ENCODE data around the gene EGFL6.

DNA sequence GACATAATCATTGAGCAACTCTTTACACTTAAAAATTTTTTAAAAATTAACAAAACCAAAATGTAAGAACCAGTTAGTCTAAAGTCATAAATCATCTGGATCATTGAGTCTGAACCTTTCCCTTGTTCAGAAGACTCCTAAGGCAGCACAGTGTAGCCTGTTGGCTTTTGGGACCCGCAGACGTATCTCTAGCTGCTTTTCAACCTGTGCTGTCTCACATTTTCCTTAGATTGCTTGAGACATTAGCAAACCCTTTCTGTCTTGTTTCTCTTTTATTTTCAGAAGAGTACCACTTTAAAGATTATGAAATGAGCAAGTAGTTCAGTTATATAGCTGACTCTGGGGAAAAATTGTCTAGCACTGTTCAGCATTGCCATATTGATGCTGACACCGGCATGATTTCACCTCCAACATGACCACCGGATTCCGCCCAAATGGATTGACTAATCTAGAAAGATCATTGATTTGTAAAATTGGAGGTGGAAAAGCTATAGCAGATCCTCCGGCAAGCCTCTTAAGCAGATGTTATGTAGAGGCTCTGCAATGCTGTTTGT lies 92.4 kb downstream of the EGFL6 start:
- TF ChIP-seq MYC (IDR thresholded peaks at IDR 0.05; ENCODE audit: borderline replicate concordance, low read length): no peak
- TF ChIP-seq, protein P1, sequence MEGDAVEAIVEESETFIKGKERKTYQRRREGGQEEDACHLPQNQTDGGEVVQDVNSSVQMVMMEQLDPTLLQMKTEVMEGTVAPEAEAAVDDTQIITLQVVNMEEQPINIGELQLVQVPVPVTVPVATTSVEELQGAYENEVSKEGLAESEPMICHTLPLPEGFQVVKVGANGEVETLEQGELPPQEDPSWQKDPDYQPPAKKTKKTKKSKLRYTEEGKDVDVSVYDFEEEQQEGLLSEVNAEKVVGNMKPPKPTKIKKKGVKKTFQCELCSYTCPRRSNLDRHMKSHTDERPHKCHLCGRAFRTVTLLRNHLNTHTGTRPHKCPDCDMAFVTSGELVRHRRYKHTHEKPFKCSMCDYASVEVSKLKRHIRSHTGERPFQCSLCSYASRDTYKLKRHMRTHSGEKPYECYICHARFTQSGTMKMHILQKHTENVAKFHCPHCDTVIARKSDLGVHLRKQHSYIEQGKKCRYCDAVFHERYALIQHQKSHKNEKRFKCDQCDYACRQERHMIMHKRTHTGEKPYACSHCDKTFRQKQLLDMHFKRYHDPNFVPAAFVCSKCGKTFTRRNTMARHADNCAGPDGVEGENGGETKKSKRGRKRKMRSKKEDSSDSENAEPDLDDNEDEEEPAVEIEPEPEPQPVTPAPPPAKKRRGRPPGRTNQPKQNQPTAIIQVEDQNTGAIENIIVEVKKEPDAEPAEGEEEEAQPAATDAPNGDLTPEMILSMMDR (IDR thresholded peaks at IDR 0.05): no peak
- TF ChIP-seq, protein P2, sequence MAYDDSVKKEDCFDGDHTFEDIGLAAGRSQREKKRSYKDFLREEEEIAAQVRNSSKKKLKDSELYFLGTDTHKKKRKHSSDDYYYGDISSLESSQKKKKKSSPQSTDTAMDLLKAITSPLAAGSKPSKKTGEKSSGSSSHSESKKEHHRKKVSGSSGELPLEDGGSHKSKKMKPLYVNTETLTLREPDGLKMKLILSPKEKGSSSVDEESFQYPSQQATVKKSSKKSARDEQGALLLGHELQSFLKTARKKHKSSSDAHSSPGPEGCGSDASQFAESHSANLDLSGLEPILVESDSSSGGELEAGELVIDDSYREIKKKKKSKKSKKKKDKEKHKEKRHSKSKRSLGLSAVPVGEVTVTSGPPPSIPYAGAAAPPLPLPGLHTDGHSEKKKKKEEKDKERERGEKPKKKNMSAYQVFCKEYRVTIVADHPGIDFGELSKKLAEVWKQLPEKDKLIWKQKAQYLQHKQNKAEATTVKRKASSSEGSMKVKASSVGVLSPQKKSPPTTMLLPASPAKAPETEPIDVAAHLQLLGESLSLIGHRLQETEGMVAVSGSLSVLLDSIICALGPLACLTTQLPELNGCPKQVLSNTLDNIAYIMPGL (CRISPR knock-in tag; IDR thresholded peaks at IDR 0.05; ENCODE audit: borderline replicate concordance): no peak
- TF ChIP-seq JUN (IDR thresholded peaks at IDR 0.05): no peak
- no peak for TF ChIP-seq CEBPB (IDR thresholded peaks at IDR 0.05)
- no peak for TF ChIP-seq POLR2AphosphoS2 (conservative IDR thresholded peaks at IDR 0.05; ENCODE audit: low read length)
- TF ChIP-seq KDM1A (IDR thresholded peaks at IDR 0.05; ENCODE audit: low read depth): no peak
- no peak for TF ChIP-seq RFX5 (IDR thresholded peaks at IDR 0.05)
- TF ChIP-seq EP300 (IDR thresholded peaks at IDR 0.05): no peak
- no peak for TF ChIP-seq CBX8 (IDR thresholded peaks at IDR 0.05)
- no peak for TF ChIP-seq BHLHE40 (IDR thresholded peaks at IDR 0.05; ENCODE audit: low read depth, low read length)
- no peak for TF ChIP-seq HOXA7 (CRISPR knock-in tag; IDR thresholded peaks at IDR 0.05)
- TF ChIP-seq HDAC2 (IDR thresholded peaks at IDR 0.05): no peak
